Measurements from ENCODE around the gene WWOX.

GRCh38 chr16:78563905-78564304 lies 464.5 kb downstream of the WWOX start:
- TF ChIP-seq CTCF (IDR thresholded peaks at IDR 0.05 in 8 of 11, conservative IDR thresholded peaks at IDR 0.05 in 3 of 11): no peak
- no peak for TF ChIP-seq POLR2AphosphoS5 (IDR thresholded peaks at IDR 0.05)
